ENCODE measurements around the gene PRR7.

PRR7 gene

DNA sequence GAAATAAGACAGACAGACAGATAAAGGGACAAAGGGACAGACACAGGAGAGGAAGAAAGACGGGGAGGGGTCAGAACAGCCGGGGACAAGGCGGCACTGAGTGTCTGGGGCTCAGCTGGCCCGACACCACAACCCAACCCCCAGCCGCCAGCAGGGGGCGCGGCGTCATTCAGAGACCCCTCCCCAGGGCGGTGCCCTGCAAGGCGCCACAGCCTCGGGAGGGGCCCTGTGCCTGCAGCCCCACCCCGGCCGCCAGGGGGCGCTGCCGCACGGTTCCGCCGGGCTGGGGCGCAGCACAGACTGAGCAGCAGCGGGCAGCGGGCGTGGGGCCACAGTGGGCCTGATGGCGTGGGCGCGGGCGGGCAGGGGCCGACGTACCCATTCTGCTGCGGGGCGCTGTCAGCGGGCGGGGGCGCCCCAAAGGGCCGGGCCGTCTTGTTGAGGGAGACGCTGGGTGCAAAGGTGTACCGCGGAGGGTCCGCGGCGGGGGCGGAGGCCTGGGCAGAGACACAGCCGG is 44.9 kb downstream of the PRR7 start:
- peak; percentile 56 for DNase-seq (ENCODE audit: low read depth, low spot score)
- no peak overlapping the region for H3K4me3 ChIP-seq (ENCODE audit: low read depth, low read length)
- in situ Hi-C loops (cut with HindIII; ENCODE audit: low sequenced_read_pairs), result no loop called here
- TF ChIP-seq, protein P1, sequence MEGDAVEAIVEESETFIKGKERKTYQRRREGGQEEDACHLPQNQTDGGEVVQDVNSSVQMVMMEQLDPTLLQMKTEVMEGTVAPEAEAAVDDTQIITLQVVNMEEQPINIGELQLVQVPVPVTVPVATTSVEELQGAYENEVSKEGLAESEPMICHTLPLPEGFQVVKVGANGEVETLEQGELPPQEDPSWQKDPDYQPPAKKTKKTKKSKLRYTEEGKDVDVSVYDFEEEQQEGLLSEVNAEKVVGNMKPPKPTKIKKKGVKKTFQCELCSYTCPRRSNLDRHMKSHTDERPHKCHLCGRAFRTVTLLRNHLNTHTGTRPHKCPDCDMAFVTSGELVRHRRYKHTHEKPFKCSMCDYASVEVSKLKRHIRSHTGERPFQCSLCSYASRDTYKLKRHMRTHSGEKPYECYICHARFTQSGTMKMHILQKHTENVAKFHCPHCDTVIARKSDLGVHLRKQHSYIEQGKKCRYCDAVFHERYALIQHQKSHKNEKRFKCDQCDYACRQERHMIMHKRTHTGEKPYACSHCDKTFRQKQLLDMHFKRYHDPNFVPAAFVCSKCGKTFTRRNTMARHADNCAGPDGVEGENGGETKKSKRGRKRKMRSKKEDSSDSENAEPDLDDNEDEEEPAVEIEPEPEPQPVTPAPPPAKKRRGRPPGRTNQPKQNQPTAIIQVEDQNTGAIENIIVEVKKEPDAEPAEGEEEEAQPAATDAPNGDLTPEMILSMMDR (IDR thresholded peaks at IDR 0.05; ENCODE audit: low read depth, low read length), result peak; percentile 67

DNA sequence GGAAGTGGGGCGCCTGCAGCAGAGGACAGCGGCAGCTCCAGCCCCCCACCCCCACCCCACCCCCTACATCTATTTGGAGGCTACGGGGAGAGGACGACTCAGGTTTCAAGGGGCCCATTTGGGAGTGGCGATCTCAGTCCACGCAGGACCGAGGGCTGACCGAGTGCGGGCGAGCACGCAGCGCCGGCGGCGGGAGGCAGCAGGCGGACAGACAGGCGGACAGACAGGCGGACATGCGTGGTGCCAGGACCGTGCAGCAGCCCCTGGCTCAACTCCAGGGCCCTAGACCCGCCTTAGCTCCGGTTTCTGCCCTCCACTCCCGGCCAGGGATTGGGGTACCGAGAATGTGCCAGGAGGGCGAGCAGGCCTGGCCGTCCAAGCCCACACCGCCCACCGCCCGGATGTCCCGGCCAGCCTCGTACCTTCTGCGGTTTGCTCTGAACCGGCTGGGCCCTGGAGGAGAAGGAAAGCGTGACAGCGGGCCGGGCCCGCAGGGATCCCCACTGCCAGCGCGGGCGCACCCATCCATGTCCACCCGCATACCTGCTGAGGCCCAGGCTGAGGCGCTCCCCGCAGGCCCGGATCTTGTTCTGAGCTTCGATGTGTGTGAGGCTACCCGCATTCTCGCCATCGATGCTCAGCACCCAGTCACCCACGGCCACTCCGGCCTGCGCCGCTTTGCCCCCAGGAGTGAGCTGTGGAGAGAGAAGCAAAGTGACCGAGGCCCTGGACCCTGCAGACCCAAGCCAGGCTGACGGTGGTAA is 45.6 kb downstream of the PRR7 start:
- H3K4me3 ChIP-seq (ENCODE audit: low read depth, low read length), result no peak overlapping the region
- DNase-seq (ENCODE audit: low read depth, low spot score), result no peak
- in situ Hi-C loops (cut with HindIII; ENCODE audit: low sequenced_read_pairs), result no loop called here
- TF ChIP-seq, protein P1 (IDR thresholded peaks at IDR 0.05; ENCODE audit: low read depth, low read length), result no peak

DNA sequence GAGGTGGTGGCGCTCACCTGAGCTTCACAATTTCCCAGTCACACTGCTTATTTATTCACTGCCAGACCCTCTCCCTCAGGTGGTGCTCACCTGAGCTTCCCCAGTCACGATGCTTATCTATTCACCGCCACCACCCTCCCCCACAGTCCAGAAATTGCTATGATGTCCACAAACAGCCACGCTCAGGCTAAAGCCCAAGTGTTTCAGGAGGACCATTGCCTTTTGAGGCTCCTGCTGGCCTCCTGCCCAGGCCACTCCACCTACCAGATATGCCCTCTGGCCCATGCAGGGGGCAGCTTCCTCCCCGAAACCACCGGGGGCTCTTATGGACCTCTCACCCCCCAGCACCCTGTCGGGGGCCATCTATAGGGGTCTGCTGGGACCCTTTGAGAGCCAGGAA is 46.2 kb downstream of the PRR7 start:
- TF ChIP-seq, protein P1 (IDR thresholded peaks at IDR 0.05; ENCODE audit: low read depth, low read length), result no peak
- DNase-seq (ENCODE audit: low read depth, low spot score), result no peak
- no peak overlapping the region for H3K4me3 ChIP-seq (ENCODE audit: low read depth, low read length)
- in situ Hi-C loops (cut with HindIII; ENCODE audit: low sequenced_read_pairs), result no loop called here

DNA sequence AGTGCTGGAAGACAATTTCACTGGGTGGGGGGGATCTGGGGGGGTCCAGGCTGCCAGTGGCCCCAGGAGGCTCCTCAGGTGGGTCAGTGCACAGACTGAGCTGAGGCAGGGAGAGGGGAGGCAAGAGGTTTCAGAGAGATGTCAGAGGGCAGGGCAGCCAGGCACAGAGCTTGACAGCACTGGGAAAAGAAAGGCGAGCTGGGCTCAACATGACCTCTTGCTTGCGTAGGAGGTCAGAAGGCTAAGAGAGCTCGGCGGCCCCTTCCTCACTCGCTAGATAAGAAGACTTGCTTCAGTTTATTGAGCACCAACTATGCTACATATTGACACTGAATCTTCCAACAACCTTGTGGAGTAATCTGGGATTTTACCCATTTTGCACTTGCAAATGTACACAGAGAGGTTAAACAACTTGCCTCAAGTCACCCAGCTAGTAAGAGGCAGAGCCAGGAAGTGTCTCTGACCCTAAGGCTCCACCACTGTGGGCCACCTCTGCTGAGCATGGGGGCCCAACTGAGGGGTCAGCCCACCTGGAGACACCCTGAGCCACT is 47.3 kb downstream of the PRR7 start:
- H3K4me3 ChIP-seq (ENCODE audit: low read depth, low read length), result no peak overlapping the region
- TF ChIP-seq, protein P1 (IDR thresholded peaks at IDR 0.05; ENCODE audit: low read depth, low read length), result no peak
- DNase-seq (ENCODE audit: low read depth, low spot score), result no peak
- in situ Hi-C loops (cut with HindIII; ENCODE audit: low sequenced_read_pairs), result no loop called here

DNA sequence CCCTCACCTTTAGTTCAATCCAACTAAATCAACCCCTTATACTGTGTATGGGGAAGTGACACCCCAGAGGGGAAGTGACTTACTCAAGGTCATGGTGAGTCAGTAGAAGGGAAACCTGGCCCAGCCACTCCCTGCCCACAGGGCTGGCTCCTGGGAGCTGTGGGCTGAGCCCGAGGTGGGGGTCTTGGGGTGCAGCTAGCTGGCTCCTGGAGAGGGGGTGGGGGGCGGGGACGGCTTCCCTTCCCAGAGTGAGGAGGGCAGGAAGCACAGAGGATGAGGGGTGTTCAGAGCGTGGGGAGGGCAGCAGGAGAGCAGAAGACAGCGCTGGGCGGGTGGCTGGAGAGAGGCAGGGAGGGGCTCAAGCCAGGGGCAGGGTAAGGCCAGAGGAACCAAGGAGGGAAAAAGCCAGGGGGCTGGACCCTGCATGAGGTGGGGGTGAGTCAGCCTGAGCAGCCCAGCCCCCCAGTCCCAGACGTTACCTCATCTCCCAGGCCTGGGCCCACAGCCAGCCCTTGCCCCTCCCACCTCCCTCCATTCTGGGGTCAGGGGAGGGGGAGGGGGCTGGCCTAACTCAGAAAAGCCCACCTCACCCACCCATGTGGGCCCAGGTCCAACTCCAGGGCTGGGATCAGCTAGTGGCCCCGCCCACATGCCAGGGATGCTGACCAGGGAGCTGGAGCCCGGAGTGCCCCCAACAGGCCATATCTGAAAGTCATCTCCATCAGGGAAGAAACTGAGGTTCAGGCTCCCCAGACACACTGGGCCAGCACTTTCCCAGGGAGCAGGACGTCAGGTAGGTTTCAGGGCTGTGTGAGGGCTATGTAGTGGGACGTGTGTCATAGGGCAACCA is 48.0 kb downstream of the PRR7 start:
- DNase-seq (ENCODE audit: low read depth, low spot score), result peak; percentile 96
- TF ChIP-seq, protein P1 (IDR thresholded peaks at IDR 0.05; ENCODE audit: low read depth, low read length), result peak; percentile 45
- in situ Hi-C loops (cut with HindIII; ENCODE audit: low sequenced_read_pairs), result no loop called here
- peak overlapping the region; percentile 65 for H3K4me3 ChIP-seq (ENCODE audit: low read depth, low read length)

DNA sequence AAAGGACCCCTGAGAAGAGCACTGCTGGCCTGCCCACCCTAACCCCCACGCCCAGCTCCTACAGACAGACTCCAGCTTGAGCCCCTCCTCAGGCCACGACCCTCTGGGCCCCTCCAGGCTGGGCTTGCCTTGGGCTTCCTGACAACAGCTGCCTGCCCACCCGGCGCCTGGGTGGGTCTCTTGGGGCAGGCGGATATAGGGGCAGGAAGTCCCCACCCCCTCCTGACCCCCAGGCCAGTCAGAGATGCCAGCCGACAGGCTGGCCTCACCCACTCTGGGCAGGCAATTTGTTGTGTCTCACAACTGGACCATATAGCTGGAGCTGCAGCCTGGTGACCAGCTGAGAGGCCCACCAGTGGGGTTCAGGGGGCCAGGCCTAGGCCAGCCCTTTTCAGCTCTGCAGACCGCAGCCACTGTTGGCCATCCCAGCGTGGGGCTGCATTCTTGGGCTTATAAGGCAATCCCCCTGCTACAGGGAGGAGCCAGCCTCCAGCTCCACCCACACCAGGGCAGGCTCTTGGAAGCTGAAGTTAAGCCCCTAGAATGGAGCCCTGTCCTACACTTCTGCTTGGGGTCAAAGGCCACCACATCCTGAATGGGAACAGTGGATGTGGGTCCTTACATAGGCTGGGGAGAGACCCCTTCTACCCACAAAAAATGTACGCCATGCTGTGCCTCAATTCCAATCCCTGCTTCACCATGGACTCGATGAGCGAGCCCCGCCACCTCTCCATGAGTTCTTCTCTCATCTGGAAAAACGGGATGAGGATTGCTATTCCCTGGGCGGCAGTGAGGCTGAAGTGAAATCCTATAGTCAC is 48.8 kb downstream of the PRR7 start:
- peak; percentile 97 for DNase-seq (ENCODE audit: low read depth, low spot score)
- in situ Hi-C loops (cut with HindIII; ENCODE audit: low sequenced_read_pairs), result no loop called here
- peak overlapping the region; percentile 65 for H3K4me3 ChIP-seq (ENCODE audit: low read depth, low read length)
- TF ChIP-seq, protein P1 (IDR thresholded peaks at IDR 0.05; ENCODE audit: low read depth, low read length), result no peak

Measured in astrocyte of the spinal cord (primary cell).